Measurements from ENCODE around the gene MAPK12.
A peak's percentile ranks its signal among the peaks of the same experiment; 100 is the strongest.

The MAPK12 gene

GRCh38 chr22:50250555-50251476 is 10.7 kb downstream of the MAPK12 start, which contains the start of gene HDAC10:
Gene HDAC10 (minus strand): TSS chr22:50251265. CDS start chr22:50251032, 233 bp downstream.
- DNase-seq, result peak; percentile 87

- no peak for DNase-seq
These were observed 11.3 kb downstream of the MAPK12 start for GRCh38 chr22:50250249-50250554.

- no peak for DNase-seq
These were observed 11.9 kb downstream of the MAPK12 start for GRCh38 chr22:50249341-50250248.

- DNase-seq, result no peak
These were observed 13.0 kb downstream of the MAPK12 start for GRCh38 chr22:50248196-50249081.

GRCh38 chr22:50247748-50248147 is 13.7 kb downstream of the MAPK12 start:
- peak; percentile 49 for DNase-seq

GRCh38 chr22:50246242-50247175 is 15.0 kb downstream of the MAPK12 start:
- DNase-seq, result no peak

- DNase-seq, result no peak
These were observed 16.0 kb downstream of the MAPK12 start for GRCh38 chr22:50245214-50246072.

- peak; percentile 95 for DNase-seq
These were observed 16.9 kb downstream of the MAPK12 start, which contains the start of gene TUBGCP6 for GRCh38 chr22:50244420-50245213. Gene TUBGCP6 (minus strand): TSS chr22:50245023. CDS start chr22:50244459, 564 bp downstream.

- no peak for DNase-seq
These were observed 17.6 kb downstream of the MAPK12 start for GRCh38 chr22:50243685-50244419.

GRCh38 chr22:50242406-50242949 is 19.0 kb downstream of the MAPK12 start:
- no peak for DNase-seq

GRCh38 chr22:50238755-50239154 is 22.7 kb downstream of the MAPK12 start:
- no peak for DNase-seq

- DNase-seq, result peak; percentile 9
These were observed 24.6 kb downstream of the MAPK12 start for GRCh38 chr22:50236731-50237409.

GRCh38 chr22:50233223-50233622 is 28.3 kb downstream of the MAPK12 start:
- no peak for DNase-seq

- DNase-seq, result no peak
These were observed 28.9 kb downstream of the MAPK12 start for GRCh38 chr22:50232481-50233151.

GRCh38 chr22:50229370-50229769 is 32.1 kb downstream of the MAPK12 start:
- no peak for DNase-seq

- no peak for DNase-seq
These were observed 33.1 kb downstream of the MAPK12 start for GRCh38 chr22:50228366-50228765.

- no peak for DNase-seq
These were observed 33.8 kb downstream of the MAPK12 start for GRCh38 chr22:50227579-50228215.
